K562 (cell line): ENCODE data around the gene MYO10. TPM values are rescaled to one million over a fixed set of nuclear protein-coding genes. Genes with fewer than 3 reads are reported as not detected.

ENCODE experiments used
- ATAC-seq: fragments of 200-7000 bp; cut with Tn5 transposase; 3 replicates; pipeline ENCODE4 v1.9.1; 2020; ENCODE audit warnings: moderate library complexity
- BruUV-seq: library from RNA; stranded (reverse); fragments of 400-500 nt; replicated peaks from 2 replicates; lab custom pipeline; 2021; lab: Mats Ljungman, UMichigan
- CTCF ChIA-PET: fragments of 300-600 bp; formaldehyde crosslinking; extraction: SDS; loops from one replicate; lab custom pipeline; 2021; ENCODE audit warnings: low intra/inter-chr PET ratio; lab: Yijun Ruan, JAX
- POLR2A ChIA-PET: fragments of 300-600, 350-650 bp; sonication (Branson Sonifier 250); formaldehyde crosslinking; extraction: SDS; loops from one replicate; lab custom pipeline; 2021; ENCODE audit warnings: antibody characterized with exemption, inconsistent platforms; lab: Yijun Ruan, JAX
- DNase-seq, 4 experiments: peaks; one replicate each; pipeline versions ENCODE4 v3.0.0 to v3.0.0-alpha.2; 2011 to 2018; ENCODE audit warnings: low spot score in 3 of 4, mixed read lengths in 3 of 4; ENCODE audit errors: extremely low read depth in 1 of 4
- FAIRE-seq: peaks from 2 replicates; lab custom pipeline; 2011; peaks lifted over from hg19 to GRCh38; lab: Jason Lieb, UNC
- H2AFZ ChIP-seq: 2 replicates; pipeline ENCODE4 v1.6.0; 2011; ENCODE audit warnings: low read depth, low read length, control low read depth, inconsistent platforms
- H3K27ac ChIP-seq: fragments of 200-600 bp; 3 replicates; pipeline ENCODE4 v1.8.0; 2011; ENCODE audit warnings: low read depth, mild to moderate bottlenecking, control low read depth, inconsistent platforms, low read length, moderate library complexity, mixed read lengths; ENCODE audit errors: extremely low read depth
- H3K27me3 ChIP-seq, 2 experiments: fragments of 300-600 bp in 1 of 2; 2 replicates in 1 of 2; 3 replicates in 1 of 2; pipeline versions ENCODE4 v1.6.0 to v1.8.0; 2011; ENCODE audit warnings: inconsistent platforms in 2 of 2, low read length in 2 of 2, mild to moderate bottlenecking in 1 of 2, mixed read lengths in 1 of 2, moderate library complexity in 1 of 2; ENCODE audit not compliant: control insufficient read depth in 2 of 2, insufficient read depth in 2 of 2
- H3K36me3 ChIP-seq: fragments of 300-600 bp; 3 replicates; pipeline ENCODE4 v1.8.0; 2011; ENCODE audit warnings: mild to moderate bottlenecking, low read length, inconsistent platforms; ENCODE audit not compliant: control insufficient read depth, insufficient read depth
- H3K4me1 ChIP-seq, 2 experiments: fragments of 200-600 bp in 1 of 2; replicated peaks in 1 of 2; 2 replicates in 1 of 2; 3 replicates in 1 of 2; pipeline versions ENCODE4 v1.5.1 to v1.8.0; 2011; ENCODE audit warnings: inconsistent platforms in 2 of 2, low read length in 2 of 2, mild to moderate bottlenecking in 1 of 2, mixed read lengths in 1 of 2, moderate library complexity in 1 of 2; ENCODE audit not compliant: control insufficient read depth in 2 of 2, insufficient read depth in 2 of 2
- H3K4me2 ChIP-seq: 2 replicates; pipeline ENCODE4 v1.6.1; 2011; ENCODE audit warnings: low read length, control low read depth, inconsistent platforms, mixed read lengths; ENCODE audit not compliant: insufficient read depth
- H3K4me3 ChIP-seq: fragments of 200-600 bp; sonication (generic), shearing (Covaris generic); 2 replicates; pipeline ENCODE4 v1.5.1; 2016; ENCODE audit warnings: control low read depth, inconsistent platforms
- H3K79me2 ChIP-seq: fragments of 200-600 bp; 3 replicates; pipeline ENCODE4 v1.8.0; 2011; ENCODE audit warnings: low read length, inconsistent platforms; ENCODE audit not compliant: control insufficient read depth, insufficient read depth
- H3K9ac ChIP-seq, 2 experiments: 2 replicates each; pipeline versions ENCODE4 v1.6.0 to v1.6.1; 2011; ENCODE audit warnings: low read depth in 2 of 2, low read length in 2 of 2, control low read depth in 1 of 2, inconsistent platforms in 1 of 2, mild to moderate bottlenecking in 1 of 2, mixed read lengths in 1 of 2; ENCODE audit not compliant: insufficient read depth in 1 of 2
- H3K9me1 ChIP-seq: one replicate; pipeline ENCODE4 v1.6.0; 2011; ENCODE audit warnings: inconsistent platforms, mild to moderate bottlenecking, low read length, moderate library complexity; ENCODE audit not compliant: control insufficient read depth, insufficient read depth
- H3K9me3 ChIP-seq: replicated peaks from 2 replicates; pipeline ENCODE4 v1.5.1; 2011; ENCODE audit warnings: low read depth, low read length, inconsistent platforms; ENCODE audit not compliant: control insufficient read depth, insufficient read depth
- H4K20me1 ChIP-seq: replicated peaks from 2 replicates; pipeline ENCODE4 v1.6.1; 2011; ENCODE audit warnings: low read length, inconsistent platforms, mixed read lengths; ENCODE audit not compliant: control insufficient read depth, insufficient read depth
- BRF2 ChIP-seq: IDR thresholded peaks from 3 replicates; pipeline ENCODE4 v1.6.1; 2011; ENCODE audit warnings: borderline replicate concordance, mild to moderate bottlenecking; ENCODE audit not compliant: insufficient read length, insufficient read depth
- SREBF1 ChIP-seq: fragments of 150-350 bp; IDR thresholded peaks from 2 replicates; pipeline ENCODE4 v1.6.1; 2014; ENCODE audit warnings: antibody characterized with exemption, low read depth, low read length, borderline replicate concordance
- WGBS: fragments of 100-300 bp; shearing (Covaris generic); methylation state at CpG from one replicate; pipeline ENCODE4 v1.1.6; 2016; ENCODE audit warnings: low coverage, mixed read lengths; ENCODE audit not compliant: insufficient coverage; ENCODE audit errors: missing lambda C conversion rate; 5-methylcytosine and 5-hydroxymethylcytosine counted together
- in situ Hi-C: fragments of 300-500 bp; cut with MboI; formaldehyde crosslinking; loops from 4 replicates; pipeline ENCODE4 v1.15.0; 2018; ENCODE audit warnings: inconsistent platforms, mixed read lengths
- intact Hi-C: fragments of 100-400 bp; cut with micrococcal nuclease; formaldehyde crosslinking; loops from 2 replicates; pipeline ENCODE4 v1.14.2; 2022
- polyA plus RNA-seq, 8 experiments: library from polyadenylated mRNA; depleted of rRNA in 4 of 8; stranded (reverse) in 5 of 8; unstranded in 3 of 8; fragments of >200 nt; fragmentation: Nextera tagmentation in 2 of 8; fragmentation: Illumina TruSeq in 1 of 8; extraction: Ambion mirVana in 2 of 8; extraction: Trizol in 1 of 8; gene quantifications; 2 replicates each; pipeline versions ENCODE4 v1.2.1 to v1.2.3, GENCODE V29; 2011 to 2014; ENCODE audit warnings: inconsistent platforms in 1 of 8, missing spikeins in 1 of 8
- total RNA-seq, 7 experiments: library from RNA; depleted of rRNA in 6 of 7; stranded (reverse); fragments of >200 nt in 6 of 7; fragmentation: Illumina TruSeq in 2 of 7; extraction: Trizol in 2 of 7; gene quantifications; 2 replicates each; pipeline versions ENCODE4 v1.2.1 to v1.2.3, GENCODE V29; 2011 to 2021; ENCODE audit warnings: low replicate concordance in 1 of 7
- TF ChIP-seq, protein P1 (sequence below): sonication (generic); formaldehyde crosslinking; IDR thresholded peaks from 2 replicates; pipeline ENCODE4 v1.5.0; 2020; ENCODE audit warnings: missing genetic modification reagents

MYO10 gene
- total and polyA plus RNA-seq, 9 of the 15 experiments (the other 6 are each of a cell fraction or from before 2014, with no cell fraction given) = 0.04 to 0.24 TPM; not detected in 7

DNA sequence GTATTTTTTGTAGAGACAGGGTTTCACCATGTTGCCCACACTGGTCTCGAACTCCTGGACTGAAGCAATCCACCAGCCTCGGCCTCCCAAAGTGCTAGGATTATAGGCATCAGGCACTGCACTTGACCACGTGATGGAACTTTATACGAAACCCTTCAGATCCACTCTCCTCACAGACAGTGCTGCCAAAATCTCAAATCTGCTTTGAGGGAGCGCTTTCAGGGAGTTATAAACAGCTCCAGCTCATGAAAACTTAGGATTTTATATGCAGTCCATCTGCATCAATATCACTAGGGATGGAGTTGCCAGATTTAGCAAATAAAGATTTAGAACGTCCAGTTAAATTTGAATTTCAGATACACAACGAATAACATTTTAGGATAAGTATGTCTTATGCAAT, 25.0 kb upstream of the MYO10 start:
- BruUV-seq = no TSS peak

More for the DNA sequence above, 25.0 kb upstream of the MYO10 start:
- no peaks in the 10 kb centered on the region for H4K20me1 ChIP-seq
- DNase-seq (no peak), ATAC-seq (no peak), FAIRE-seq (no peak)
- H2AFZ ChIP-seq = no peak overlapping the region
- intact Hi-C loops (no loop called here), in situ Hi-C loops (no loop called here)
- POLR2A ChIA-PET = no interaction called here
- H3K4me1 ChIP-seq = no peaks in the 10 kb centered on the region
- no peaks in the 10 kb centered on the region for H3K79me2 ChIP-seq
- TF ChIP-seq, protein P1, sequence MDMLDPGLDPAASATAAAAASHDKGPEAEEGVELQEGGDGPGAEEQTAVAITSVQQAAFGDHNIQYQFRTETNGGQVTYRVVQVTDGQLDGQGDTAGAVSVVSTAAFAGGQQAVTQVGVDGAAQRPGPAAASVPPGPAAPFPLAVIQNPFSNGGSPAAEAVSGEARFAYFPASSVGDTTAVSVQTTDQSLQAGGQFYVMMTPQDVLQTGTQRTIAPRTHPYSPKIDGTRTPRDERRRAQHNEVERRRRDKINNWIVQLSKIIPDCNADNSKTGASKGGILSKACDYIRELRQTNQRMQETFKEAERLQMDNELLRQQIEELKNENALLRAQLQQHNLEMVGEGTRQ (CRISPR knock-in tag) = 0 out of 2 replicates have a peak, but pooled peaks have one; percentile 9
- TF ChIP-seq BRF2 (no peak), SREBF1 (no peak)
- CTCF ChIA-PET = no interaction called here
- H3K27ac ChIP-seq = no peak overlapping the region
- H3K27me3 ChIP-seq = no peaks in the 10 kb centered on the region
- no peak overlapping the region for H3K9ac ChIP-seq
- no peak overlapping the region for H3K4me2 ChIP-seq
- no peaks in the 10 kb centered on the region for H3K9me1 ChIP-seq
- H3K36me3 ChIP-seq = no peaks in the 10 kb centered on the region
- H3K9me3 ChIP-seq = no peaks in the 10 kb centered on the region
- no peak overlapping the region for H3K4me3 ChIP-seq
- WGBS = 2% methylated on average over 7 of the region's 7 CpGs
